Body of pancreas (tissue), 4 donors: Measurements from ENCODE around the gene ZDHHC17.

Experiments
- POLR2A ChIP-seq, 3 donors: fragments of 450-650 bp; IDR thresholded peaks; one replicate each; pipeline ENCODE4 v1.6.1; 2016; ENCODE audit warnings: antibody characterized with exemption in 3 of 3, mild to moderate bottlenecking in 2 of 3
- TF ChIP-seq, protein P1 (sequence below), 7 experiments: fragments of 450-650 bp in 4 of 7; fragments of 200-600 bp in 3 of 7; sonication (generic) in 3 of 7; IDR thresholded peaks; one replicate each; pipeline ENCODE4 v1.5.1; 2016 to 2019; ENCODE audit warnings: antibody characterized with exemption in 7 of 7

DNA sequence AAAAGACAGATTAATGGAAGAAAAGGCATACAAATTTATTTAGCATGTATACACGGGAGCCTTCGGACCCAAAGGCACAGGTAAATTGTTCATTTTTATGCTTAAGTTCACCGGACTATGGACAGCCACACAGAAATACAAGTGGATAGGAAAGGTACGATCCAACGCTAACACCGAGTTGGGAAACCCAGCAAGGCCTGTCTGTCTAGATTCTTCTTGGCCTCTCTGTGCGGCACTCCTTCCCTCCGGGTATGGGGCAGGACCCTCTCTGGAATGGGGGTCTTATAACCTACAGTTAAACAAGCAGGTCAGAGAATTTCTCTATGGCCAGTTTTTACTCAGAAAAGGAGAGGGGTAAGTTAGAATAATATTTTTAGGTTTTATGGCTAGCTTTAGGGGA, 23.4 kb upstream of the ZDHHC17 start:
- TF ChIP-seq, protein P1, sequence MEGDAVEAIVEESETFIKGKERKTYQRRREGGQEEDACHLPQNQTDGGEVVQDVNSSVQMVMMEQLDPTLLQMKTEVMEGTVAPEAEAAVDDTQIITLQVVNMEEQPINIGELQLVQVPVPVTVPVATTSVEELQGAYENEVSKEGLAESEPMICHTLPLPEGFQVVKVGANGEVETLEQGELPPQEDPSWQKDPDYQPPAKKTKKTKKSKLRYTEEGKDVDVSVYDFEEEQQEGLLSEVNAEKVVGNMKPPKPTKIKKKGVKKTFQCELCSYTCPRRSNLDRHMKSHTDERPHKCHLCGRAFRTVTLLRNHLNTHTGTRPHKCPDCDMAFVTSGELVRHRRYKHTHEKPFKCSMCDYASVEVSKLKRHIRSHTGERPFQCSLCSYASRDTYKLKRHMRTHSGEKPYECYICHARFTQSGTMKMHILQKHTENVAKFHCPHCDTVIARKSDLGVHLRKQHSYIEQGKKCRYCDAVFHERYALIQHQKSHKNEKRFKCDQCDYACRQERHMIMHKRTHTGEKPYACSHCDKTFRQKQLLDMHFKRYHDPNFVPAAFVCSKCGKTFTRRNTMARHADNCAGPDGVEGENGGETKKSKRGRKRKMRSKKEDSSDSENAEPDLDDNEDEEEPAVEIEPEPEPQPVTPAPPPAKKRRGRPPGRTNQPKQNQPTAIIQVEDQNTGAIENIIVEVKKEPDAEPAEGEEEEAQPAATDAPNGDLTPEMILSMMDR (IDR thresholded peaks at IDR 0.05) = no peak
- no peak for TF ChIP-seq POLR2A (IDR thresholded peaks at IDR 0.05)
